ENCODE measurements around the gene OGFOD3.
"Not testable (repeated sequence)": the region's sequence is repeated elsewhere in the genome, so short reads cannot be mapped to it uniquely, and the experiment has no call there.

The OGFOD3 gene

DNA sequence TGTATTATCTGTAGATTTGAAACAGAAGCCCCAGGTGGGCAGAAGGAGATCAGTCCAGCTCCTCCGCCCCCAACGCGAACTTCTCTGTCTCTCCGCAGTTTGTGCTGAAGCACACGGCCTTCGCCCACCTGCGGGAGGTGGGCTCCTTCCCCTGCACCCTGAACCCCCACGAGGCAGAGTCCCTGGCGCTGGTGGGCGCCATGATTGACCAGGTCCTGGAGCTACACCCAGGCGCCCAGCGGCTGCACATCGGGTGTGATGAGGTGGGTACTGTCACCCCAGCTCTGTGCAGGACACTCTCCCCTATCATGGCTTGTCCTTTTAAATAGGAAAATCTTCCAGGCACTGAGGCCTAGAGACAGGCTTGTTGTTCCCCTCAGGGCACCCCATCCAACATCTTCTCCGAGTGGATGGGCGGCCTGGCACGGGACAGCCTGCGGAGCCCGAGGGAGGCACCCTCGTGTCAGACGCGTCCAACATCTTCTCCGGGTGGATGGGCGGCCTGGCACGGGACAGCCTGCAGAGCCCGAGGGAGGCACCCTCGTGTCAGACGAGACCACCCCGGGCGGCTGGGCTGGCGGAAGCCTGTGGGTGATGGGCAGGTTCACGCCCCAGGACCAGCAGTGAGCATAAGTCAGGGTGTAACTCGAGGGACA is 15.3 kb upstream of the OGFOD3 start:
- no peak for DNase-seq (ENCODE audit: low read depth)

DNA sequence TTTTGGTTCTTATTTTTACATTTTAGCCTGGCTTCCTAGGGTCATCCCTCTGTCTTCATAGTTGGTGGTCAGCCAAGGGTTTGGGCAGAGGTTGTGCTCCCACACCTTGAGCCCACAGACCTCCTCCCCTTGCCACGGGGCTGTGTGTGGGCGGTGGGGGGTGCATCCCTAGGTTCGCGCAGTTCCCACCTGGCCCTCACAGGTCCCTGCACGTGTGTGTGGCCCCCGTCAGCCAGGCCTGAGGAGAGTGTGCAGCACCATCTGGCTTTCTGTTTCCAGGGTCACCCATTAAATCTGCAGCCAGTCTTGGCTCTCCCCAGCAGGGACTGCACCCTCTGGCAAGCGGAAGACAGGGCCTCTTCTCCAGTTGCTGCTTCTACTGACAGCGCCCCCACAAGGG is 13.6 kb upstream of the OGFOD3 start:
- DNase-seq (ENCODE audit: low read depth): no peak

DNA sequence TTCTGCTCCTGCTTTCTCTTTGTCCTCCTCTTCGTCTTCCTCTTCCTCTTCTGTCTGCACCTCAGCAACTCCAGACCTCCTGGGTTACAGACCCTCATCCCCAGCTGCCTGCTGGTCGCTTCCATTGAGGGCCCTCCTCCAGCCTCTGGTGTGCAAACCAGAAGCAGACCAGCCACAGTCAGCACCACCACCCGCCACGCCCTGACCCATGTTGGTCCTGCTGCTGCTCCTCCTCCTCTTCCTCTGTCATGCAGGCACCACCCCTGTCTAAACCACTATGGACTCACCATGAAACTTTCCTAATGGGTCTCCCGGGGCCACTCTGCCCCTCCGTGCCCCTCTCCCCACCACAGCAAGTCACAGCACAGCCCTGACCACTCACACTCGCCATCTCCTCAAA is 11.4 kb upstream of the OGFOD3 start:
- DNase-seq (ENCODE audit: low read depth): no peak

DNA sequence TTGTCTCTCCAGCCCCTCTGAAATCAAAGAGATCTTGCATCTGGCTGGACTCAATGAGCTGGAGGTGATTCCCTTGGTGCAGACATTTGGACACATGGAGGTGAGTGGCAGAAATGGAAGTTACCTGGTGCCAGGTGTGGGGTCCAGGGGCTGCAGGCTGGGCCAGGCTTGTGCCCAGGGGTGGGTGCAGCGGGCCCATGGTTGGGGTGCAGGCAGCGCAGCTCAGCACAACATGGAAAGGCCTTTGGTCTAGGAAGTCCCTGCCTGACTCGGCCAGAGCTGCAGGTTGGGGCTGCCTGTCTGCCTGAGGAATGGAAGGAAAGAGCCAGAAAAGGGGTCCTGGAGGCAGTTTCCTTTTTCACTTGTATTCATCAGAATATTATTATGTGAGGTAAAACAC is 10.2 kb upstream of the OGFOD3 start:
- DNase-seq (ENCODE audit: low read depth): no peak

DNA sequence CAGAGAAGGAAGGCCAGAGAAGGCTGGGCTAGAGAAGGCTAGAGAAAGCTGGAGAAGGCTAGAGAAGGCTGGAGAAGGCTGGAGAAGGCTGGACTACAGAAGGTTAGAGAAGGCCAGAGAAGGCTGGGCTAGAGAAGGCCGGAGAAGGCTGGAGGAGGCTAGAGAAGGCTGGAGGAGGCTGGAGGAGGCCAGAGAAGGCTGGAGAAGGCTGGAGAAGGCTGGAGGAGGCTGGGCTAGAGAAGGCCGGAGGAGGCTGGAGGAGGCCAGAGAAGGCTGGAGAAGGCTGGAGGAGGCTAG is 6.4 kb upstream of the OGFOD3 start:
- DNase-seq (ENCODE audit: low read depth): no peak

DNA sequence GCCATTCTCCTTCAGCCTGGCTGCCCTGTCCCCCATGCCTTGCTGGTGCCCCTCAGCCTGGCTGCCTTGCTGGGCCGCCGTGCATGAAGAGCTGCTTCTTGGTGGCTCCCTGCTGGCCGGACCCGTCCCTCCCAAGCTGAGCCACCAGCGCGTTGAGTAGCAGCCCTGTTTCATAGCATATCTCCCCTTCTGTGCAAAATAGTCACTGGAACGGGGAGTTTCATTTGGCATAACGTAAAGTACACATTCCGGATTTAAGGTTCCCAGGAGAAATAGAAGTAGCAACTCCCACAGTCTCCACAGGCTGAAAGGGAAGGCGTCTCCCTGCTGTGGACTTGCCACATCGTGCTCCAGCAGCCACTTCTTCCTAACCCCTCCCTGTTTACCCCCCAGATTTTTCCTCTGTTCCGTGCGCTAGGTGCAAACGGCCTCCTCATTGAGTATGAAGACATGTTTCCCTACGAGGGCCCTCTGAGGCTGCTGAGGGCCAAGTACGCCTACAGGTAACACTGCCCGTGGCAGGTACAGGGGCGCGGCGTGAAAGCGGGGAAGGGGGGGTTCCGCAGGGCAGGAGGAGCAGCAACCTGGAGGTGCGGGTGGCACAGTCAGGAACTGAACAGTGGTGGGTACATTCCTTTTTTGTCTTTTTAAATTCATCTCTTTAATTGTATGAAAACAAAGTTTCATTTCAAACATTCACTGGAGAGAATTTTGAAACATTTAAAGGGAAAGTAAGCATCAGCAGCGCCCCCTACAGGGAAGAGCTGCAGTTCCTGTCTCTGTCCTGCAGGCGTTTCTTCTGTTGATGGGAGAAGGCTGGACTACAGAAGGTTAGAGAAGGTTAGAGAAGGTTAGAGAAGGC is 5.8 kb upstream of the OGFOD3 start:
- no peak for DNase-seq (ENCODE audit: low read depth)

DNA sequence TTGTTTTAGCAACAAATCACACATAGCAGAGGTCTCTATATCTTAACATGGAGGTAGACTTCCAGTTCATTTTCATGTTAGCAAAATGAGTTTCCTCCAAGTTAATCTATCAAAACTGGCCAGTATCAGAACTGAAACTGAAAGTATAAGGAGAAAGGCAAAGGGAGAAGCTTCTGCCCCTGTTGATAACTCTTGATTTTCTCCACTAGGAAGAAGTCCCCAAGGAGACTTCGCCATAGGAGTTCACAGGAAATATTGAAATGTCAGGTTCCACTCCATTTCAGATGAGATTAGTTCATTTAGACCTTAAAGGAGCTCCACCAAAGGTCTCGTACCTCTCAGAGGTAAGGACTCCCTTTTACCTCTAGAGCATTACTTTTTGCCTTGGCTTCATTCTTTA is 1.2 kb upstream of the OGFOD3 start:
- no peak for DNase-seq (ENCODE audit: low read depth)

DNA sequence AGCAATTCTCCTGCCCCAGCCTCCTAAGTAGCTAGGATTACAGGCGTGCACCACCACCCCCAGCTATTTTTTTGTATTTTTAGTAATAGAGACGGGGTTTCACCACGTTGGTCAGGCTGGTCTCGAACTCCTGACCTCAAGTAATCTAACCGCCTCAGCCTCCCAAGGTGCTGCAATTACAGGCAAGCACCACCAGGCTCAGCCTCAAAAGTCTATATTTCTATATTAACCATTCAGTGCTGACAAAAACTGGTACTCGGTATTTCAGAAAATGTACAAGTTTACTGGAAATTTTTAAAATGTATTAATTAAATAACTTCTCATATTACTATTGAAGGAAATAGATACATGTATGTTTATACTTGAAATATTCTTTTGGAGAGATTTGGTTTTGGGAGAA is 1.6 kb downstream of the OGFOD3 start:
- DNase-seq (ENCODE audit: low read depth): no peak

DNA sequence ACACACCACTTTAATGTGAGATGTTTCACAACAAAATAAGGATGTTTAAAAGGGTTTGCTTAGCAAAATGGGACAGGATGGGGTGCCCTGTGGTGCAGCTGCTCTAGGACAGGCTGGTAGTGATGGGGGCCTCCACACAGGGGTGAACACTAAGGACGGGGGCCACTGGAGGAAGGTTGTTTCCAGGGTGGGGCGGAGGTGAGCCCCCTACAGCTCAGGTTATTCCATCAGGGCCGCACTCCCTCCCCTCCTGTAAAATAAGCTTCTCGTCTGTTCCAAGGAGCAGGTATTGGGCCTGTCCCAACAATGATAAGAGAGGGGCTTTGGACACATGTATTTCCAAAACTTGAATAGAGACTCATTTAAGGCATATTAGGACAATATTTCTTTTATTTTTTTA is 2.1 kb downstream of the OGFOD3 start:
- no peak for DNase-seq (ENCODE audit: low read depth)

DNA sequence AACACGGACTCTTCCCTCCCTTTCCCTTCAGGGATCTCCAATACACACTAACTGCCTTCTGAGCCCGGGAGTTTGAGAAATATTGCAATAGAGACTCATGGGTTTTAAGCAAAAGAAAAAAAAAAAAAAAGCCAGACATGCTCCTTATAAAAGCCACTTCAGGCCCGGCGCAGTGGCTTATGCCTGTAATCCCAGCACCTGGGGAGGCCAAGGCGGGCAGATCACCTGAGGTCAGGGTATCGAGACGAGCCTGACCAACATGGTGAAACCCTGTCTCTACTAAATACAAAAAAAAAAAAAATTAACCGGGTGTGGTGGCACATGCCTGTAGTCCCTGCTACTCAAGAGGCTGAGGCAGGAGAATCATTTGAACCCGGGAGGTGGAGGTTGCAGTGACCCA is 2.6 kb downstream of the OGFOD3 start:
- DNase-seq (ENCODE audit: low read depth): no peak

DNA sequence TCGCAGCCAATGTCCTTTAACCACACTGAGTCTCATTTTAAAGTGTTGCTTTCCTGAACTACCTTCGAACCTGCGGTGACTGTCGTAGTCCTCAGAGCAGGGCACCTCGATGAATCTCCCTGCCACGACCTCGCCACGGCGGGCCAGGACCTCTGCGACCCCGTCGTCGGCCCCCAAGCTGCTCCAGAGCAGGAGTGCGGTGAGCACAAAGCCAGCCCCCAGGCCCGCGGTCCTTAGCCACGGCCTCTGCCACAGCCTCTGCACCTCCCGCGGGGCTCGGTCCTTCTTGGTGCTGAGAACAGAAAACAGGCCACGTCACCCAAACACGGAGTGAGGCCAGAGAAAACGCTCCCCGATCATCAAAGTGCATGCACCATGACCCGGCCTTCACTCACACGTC is 3.0 kb downstream of the OGFOD3 start:
- no peak for DNase-seq (ENCODE audit: low read depth)

DNA sequence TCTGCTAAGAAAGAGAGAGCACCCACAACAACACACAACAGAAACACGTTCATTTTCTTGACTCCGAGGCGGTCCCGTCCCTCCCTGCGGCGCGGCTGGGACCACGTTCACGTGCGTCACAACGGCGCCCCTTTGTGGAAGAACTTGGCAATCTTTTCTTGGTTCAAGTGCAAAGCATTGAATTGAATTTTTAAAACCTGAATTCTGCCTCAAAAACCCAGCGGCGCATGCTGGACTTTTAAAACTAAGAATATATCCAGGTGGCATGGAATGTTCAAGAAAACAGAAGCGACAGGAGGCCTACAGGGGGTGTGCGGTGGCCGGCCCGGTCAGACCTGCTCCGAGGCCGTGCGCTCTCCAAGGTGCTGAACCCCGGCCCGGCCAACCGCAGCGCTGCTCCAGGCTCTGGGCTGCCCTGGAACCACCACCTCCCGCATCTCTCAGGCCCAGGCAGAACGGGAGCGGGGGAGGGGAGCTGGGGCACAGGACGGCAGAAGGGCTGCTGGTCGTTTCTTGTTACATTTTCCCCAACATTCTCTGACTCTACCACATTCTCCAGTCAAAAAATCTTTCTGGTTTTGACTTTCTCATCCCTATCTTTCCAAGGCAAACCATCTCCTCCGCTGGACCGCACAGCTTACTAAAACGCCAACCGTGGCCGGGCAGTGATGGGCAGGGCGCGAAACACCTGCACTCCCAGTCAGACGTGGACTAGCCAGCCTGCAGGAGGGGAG is 3.7 kb downstream of the OGFOD3 start:
- no peak for DNase-seq (ENCODE audit: low read depth)

DNA sequence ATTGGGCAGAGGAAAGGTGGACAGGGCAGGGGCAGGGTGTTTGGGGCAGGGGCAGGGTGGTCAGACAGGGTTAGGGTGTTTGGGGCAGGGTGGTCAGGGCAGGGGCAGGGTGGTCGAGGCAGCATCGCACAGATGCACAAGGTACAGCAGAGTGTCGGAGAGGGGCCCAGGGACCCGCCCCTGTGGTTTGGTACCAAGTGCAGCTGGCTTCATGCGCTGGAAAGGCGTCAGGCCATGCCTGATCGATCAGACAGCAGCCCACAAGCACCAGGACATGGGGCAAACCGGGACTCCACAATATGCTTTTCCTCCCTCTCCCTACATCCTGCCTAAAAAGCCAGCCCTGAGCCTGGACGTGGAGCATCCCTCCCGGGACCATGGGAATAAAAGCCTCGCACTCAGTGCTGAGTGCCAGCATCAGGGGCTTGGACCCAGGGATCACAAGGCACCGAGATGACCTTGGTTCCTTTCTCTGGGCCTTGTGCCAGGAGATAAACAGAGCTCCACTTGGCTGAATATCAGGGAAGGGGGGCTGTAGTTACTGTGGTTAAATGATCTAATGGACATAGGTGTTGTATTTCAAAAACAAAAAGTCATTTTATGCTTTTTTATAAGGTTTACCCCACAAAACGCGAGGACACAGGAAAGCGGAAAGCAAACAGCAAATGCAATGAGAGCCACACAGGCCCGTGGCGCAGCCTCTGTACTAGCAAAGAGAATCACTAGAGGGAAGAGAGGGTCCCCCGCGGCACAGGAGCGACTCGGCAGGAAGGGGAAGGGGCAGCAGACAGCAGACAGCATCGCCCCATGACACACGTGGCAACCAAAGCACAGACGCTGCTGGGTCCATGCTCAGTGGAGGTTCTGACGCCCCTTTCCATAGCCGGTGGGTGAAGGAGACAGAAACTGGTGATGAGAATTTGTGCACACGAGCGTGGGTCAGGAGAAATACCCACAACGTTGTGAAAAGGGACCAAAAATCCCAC is 5.6 kb downstream of the OGFOD3 start:
- DNase-seq (ENCODE audit: low read depth): no peak

DNA sequence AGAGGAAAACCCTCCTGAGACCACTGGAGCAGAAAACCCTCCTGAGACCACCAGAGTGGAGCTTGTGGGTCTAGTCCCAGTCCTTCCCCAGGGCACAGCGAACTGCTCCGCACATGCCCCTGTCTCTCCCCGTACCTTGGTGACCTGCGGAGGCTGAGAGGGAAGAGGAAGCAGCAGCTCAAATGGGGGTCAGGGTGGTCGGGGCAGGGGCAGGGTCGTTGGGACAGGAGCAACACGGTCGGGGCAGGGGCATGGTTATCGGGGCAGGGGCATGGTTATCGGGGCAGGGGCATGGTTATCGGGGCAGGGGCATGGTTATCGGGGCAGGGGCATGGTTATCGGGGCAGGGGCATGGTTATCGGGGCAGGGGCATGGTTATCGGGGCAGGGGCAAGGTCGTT is 6.3 kb downstream of the OGFOD3 start:
- DNase-seq (ENCODE audit: low read depth): not testable (repeated sequence)

DNA sequence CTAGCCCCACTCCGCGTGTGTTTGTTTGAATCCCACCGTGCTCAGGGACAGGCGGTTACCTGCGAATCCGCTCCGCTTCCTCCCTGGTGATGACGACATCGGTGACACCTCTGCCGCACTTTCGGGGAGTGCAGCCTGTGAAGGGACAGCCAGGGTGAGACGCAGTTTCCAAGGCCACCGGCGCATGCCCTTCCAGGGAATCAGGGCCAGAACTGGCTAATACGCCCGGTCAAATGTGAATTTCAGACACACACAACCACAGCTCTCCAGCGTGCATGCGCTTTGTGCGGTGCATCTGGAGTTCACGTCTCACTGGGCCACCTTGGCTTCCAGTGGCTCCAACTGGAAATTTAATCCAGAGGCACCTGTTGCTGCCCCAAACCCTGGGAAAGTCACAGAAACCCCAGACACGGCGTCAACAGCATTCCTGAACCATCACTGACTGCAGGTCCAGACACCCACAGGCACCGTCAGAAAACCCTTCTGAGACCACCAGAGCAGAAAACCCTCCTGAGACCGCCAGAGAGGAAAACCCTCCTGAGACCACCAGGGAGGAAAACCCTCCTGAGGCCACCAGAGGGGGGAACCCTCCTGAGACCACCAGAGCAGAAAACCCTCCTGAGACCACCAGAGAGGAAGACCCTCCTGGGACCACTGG is 6.9 kb downstream of the OGFOD3 start:
- no peak for DNase-seq (ENCODE audit: low read depth)

DNA sequence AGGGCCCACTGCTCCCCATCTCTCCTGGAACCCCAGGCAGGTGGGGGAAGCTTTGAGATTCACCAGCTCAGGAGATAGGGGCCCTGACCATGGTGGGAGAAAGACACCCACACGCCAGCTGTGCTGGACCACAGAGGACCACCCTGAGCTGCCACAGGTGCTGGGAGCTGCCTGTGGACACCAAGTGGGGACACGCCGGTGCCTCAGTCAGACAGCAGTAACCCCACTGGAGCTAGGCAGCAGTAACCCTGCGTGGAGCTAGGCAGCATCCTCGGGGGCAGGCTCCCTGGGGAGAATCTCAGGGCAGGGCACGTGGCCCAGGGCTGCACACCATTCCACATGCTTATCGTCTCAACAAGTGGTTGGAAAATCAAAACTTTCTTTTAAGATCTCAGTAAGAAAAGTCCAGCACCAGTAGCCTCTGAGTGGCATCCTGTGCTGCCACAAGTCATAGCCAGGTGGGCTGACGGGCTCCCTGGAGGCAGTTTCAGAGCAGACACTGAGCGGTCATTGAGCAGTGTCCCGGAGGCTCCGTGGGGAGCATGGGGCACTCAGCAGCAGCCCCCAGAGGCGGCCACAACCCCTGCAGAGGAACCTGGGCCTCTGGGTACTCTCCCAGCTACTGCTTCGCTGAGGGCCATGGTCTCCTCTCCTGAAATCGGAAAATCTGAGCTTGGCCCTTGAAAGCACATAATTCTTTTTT is 8.2 kb downstream of the OGFOD3 start:
- no peak for DNase-seq (ENCODE audit: low read depth)

DNA sequence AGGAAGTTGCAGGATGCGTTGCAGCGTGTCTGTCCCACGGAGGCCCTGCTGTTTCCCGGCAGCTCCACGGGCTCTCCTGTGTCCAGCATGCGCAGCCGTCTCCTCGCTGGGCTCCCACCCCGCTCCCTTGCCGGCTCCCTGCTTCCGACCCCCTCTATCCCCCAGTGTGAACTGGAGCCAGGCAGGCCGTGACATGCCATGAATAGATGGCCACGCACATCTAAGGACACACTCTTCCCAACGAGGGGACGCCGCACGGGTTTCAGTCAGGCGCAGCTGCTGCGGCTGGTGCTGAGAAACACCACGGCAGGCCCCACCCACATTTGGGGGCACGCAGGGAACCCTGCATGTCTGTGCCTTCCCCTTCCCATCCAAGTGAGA is 9.5 kb downstream of the OGFOD3 start:
- DNase-seq (ENCODE audit: low read depth): no peak

DNA sequence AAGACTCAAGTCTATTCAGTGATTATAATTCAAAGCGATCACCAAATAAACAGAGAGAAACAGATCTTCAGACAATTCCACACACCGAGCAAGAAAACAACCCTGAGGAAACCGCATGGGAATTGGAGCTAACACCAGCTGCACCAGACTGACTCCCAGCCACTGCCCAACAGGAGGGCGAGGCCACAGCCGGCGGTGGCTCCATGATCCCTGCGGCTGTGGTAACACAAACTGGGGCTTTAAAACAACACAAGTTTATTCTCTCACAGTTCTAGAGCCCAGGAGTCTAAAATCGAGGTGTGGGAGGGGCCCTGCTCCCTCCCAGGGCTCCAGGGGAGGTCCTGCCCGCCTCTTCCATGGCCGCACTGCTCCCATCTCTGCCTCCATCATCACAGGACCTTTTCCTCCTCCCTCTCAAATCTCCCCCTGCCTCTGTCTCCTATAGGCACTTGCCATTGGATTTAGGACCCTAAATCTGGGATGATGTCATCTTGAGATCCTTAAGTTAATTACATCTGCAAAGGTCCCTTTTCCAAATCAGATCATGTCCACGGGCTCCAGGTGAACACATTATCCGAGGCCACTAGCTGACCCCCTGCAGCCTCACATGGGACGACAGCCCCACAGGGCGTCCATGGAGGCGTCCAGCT is 10.0 kb downstream of the OGFOD3 start:
- no peak for DNase-seq (ENCODE audit: low read depth)

DNA sequence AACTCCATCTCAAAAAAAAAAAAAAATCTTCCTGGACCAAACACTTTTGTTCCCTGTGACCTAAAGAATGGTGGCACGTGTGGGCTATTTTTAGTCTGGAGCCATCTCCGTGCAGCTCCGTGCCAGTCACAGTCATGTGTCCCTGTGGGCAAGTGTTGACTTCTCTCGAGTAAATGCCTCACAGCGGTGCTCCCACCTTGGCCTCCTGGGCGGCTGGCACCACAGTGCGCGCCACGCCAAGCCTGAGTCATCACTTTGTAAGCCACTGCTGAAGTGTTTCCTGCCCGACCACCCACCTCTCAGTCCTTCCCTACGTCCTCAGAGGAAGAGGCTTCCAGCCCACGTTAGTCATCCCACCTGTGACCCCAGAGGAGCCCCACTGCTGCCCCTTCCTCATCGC is 11.1 kb downstream of the OGFOD3 start:
- no peak for DNase-seq (ENCODE audit: low read depth)

DNA sequence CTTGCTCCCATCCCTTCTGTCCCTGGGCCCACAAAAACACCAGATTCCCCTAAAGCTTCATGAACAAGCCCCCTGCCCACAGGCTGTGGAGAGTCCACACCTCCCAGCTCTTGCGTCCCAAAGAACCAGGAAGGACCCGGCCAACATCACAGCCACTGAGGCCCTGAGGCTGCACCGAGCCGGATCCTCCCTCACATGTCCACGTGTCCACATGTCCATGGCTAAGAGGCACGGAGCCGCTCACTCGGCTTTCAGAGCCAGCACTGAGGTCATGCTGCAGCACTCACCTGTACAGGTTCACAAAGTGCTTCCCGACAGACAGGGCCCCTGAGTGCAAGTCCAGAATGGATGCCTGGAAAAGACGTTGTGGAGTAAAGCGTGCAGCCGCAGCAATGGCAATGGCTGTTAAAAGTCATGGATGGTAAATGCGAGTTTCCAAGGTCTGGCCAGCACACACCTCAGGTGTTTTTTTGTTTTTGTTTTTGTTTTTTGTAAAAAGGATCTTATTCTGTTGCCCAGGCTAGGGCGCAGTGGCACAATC is 12.2 kb downstream of the OGFOD3 start:
- no peak for DNase-seq (ENCODE audit: low read depth)

All from GM04504 (cell line).